Body of pancreas (tissue), 4 donors: ENCODE results near the gene NRG3.

ENCODE experiments used
- POLR2A ChIP-seq, 3 donors: fragments of 450-650 bp; IDR thresholded peaks; one replicate each; pipeline ENCODE4 v1.6.1; 2016; ENCODE audit warnings: antibody characterized with exemption in 3 of 3, mild to moderate bottlenecking in 2 of 3
- TF ChIP-seq, protein P1 (sequence below), 7 experiments: fragments of 450-650 bp in 4 of 7; fragments of 200-600 bp in 3 of 7; sonication (generic) in 3 of 7; IDR thresholded peaks; one replicate each; pipeline ENCODE4 v1.5.1; 2016 to 2019; ENCODE audit warnings: antibody characterized with exemption in 7 of 7

DNA sequence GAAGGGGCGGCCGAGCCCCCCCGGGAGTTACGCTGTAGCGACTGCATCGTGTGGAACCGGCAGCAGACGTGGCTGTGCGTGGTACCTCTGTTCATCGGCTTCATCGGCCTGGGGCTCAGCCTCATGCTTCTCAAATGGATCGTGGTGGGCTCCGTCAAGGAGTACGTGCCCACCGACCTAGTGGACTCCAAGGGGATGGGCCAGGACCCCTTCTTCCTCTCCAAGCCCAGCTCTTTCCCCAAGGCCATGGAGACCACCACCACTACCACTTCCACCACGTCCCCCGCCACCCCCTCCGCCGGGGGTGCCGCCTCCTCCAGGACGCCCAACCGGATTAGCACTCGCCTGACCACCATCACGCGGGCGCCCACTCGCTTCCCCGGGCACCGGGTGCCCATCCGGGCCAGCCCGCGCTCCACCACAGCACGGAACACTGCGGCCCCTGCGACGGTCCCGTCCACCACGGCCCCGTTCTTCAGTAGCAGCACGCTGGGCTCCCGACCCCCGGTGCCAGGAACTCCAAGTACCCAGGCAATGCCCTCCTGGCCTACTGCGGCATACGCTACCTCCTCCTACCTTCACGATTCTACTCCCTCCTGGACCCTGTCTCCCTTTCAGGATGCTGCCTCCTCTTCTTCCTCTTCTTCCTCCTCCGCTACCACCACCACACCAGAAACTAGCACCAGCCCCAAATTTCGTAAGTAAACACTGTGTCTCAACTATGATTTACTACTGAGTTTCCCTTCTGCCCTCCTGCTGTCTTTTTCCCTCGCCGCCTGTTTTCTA, 666 bp downstream of the NRG3 start:
- TF ChIP-seq, protein P1, sequence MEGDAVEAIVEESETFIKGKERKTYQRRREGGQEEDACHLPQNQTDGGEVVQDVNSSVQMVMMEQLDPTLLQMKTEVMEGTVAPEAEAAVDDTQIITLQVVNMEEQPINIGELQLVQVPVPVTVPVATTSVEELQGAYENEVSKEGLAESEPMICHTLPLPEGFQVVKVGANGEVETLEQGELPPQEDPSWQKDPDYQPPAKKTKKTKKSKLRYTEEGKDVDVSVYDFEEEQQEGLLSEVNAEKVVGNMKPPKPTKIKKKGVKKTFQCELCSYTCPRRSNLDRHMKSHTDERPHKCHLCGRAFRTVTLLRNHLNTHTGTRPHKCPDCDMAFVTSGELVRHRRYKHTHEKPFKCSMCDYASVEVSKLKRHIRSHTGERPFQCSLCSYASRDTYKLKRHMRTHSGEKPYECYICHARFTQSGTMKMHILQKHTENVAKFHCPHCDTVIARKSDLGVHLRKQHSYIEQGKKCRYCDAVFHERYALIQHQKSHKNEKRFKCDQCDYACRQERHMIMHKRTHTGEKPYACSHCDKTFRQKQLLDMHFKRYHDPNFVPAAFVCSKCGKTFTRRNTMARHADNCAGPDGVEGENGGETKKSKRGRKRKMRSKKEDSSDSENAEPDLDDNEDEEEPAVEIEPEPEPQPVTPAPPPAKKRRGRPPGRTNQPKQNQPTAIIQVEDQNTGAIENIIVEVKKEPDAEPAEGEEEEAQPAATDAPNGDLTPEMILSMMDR (IDR thresholded peaks at IDR 0.05): no peak
- no peak for TF ChIP-seq POLR2A (IDR thresholded peaks at IDR 0.05)
